ENCODE results near the gene GPD1.
A peak's percentile ranks its signal among the peaks of the same experiment; 100 is the strongest.
"Not testable (repeated sequence)": the region's sequence is repeated elsewhere in the genome, so short reads cannot be mapped to it uniquely, and the experiment has no call there.

The GPD1 gene

DNA sequence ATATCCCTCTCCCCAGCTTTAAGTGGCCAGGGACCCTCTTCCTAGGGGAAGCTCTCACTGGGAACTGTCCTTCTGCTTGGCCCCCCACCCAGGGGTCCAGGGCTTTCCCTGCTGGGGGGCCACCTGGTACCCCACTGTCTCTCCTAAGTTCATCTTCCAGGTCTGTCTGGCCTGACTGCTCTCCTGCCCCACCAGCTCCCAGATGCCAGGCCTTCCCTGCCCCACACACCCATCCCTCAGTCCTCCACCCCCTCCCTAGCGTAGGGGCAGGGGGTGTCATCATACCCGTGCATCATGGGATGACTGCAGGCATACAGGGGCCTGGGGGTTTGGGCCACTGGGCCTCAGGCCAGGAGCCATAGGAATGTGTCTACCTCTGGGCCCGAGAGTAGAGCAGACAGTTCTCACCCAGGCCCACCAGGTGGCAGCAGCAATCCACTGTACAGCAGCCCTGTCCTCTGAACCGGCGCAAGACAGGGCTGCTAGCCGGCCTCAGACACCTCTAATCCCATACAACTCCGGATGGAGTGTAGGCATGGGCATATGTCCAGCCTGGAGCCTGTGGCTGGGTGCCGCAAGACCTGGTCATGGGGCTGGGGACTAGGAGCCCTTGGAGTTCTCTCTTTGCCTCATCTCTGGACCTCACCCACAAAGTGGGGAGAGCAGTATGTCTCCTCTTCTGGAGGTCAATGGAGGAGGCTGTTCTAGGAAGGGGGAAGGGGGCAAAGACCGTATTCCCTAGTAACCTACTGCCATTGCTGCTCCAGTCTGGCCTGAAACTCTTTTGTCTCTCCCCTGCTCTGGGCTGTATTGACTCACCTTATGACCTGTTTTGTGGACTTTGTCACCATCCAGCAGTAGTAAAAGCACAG lies 28.6 kb upstream of the GPD1 start:
- DNase-seq, result peak; percentile 74

GRCh38 chr12:50075808-50076170 lies 28.0 kb upstream of the GPD1 start:
- no peak for DNase-seq

DNA sequence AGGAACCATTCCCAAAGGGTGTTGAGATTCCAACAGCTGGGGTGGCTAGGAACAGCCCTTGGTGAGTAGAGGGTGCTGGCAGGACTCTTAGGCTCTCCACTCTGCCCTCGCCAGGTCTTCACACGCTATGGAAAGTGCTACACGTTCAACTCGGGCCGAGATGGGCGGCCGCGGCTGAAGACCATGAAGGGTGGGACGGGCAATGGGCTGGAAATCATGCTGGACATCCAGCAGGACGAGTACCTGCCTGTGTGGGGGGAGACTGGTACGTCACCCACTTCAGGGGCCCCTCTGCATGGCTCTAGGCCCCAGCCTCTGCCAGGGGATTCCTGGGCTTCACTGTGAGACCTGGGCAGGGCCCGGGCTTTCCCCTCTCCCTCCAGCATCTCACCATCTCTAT lies 26.7 kb upstream of the GPD1 start:
- DNase-seq, result no peak

GRCh38 chr12:50078281-50078680 lies 25.5 kb upstream of the GPD1 start:
- no peak for DNase-seq

- no peak for DNase-seq
Measured at GRCh38 chr12:50079771-50080170, 24.0 kb upstream of the GPD1 start.

GRCh38 chr12:50081096-50081808 lies 22.6 kb upstream of the GPD1 start:
- no peak for DNase-seq

DNA sequence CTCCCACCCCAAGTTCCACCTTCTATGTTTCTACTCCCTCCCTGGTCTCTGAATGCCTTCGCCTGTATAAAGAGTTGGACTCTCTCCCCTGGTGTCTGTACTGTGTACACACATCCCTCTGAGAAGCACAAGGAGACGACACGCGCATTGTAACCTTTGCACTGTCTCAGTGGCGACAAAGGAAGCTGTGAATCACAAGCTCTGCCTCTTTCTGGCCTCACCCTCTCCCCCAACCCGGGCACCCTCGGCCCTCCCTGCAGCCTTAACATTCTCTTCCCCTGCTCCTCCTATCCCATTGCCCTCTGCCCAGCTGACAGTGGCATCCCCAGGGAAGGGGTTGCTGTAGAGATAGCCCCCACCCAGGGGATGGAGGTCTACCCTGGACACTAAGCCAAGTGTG lies 21.2 kb upstream of the GPD1 start:
- no peak for DNase-seq

DNA sequence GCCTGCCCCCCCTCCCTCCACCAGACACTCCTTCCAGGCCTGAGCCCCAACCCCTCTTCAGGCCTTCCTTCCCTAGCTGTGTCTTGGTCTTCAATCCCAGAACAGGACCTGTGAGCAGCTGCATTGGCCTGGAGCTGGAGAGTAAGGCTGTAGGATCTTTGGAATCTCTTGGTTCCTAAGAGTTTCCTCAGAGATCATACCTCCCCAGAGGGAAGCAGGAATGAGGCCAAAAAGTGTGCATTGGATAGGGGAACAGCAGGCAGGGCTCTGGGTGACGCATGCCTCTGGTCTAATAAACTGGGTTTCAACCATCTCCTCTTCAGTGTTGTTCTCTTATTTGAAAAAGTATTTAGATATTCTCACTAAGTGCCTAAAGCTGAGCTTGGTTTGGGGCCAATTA lies 20.5 kb upstream of the GPD1 start:
- no peak for DNase-seq

GRCh38 chr12:50084409-50084774 lies 19.4 kb upstream of the GPD1 start:
- not testable (repeated sequence) for DNase-seq

GRCh38 chr12:50084775-50085614 lies 18.8 kb upstream of the GPD1 start, which contains the start of gene SMARCD1:
TSS of gene SMARCD1 (plus strand) at chr12:50085342. CDS start at chr12:50085370, 28 bp downstream.
- peak; percentile 89 for DNase-seq

- no peak for DNase-seq
Measured at GRCh38 chr12:50085615-50086072, 18.2 kb upstream of the GPD1 start.

DNA sequence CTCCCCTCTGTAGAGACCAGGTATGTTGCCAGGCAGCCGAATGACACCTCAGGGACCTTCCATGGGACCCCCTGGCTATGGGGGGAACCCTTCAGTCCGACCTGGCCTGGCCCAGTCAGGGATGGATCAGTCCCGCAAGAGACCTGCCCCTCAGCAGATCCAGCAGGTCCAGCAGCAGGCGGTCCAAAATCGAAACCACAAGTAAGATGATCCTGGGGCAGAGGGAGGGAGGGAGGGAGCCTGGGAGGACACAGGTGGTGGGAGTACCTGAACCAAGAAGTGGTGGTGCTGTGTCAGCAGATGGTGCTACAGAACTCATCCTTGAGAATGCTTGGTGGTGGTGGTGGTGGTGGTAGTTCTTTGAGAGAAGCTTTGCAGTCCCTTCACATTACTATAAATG lies 17.7 kb upstream of the GPD1 start:
- no peak for DNase-seq

DNA sequence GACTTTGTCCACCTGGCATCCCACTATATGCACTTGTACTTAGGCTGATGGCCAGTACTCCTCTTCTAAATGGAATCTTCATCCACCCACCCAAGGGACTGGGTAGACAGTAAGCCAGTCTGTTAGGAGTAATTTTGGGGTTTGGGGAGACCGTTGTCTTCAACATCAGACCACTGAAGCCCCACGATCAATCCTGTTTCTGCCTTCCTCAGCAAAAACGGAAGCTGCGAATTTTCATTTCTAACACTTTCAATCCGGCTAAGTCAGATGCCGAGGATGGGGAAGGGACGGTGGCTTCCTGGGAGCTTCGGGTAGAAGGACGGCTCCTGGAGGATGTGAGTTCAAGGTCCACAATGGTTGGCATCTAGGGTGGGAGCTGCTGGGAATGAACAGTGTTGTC lies 16.7 kb upstream of the GPD1 start:
- no peak for DNase-seq

DNA sequence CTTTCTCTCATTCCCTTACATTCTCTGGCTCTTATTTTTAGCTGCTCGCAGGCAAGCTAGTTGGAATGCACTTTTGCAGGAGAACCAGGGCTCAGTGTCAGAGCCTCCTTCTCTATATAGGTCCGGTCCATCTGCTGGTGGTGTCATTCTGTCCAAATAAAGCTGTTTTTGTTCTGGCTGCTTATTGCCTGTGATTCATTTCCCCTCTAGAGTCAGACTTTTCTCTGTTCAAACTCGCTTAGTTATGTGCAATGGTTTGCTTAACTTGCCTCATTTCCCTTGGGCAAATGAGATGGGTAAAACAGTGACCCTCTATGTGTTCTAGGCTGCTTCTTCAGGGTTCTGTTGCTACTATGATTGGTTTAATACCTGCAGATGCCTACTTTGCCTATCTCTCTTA lies 15.8 kb upstream of the GPD1 start:
- no peak for DNase-seq

DNA sequence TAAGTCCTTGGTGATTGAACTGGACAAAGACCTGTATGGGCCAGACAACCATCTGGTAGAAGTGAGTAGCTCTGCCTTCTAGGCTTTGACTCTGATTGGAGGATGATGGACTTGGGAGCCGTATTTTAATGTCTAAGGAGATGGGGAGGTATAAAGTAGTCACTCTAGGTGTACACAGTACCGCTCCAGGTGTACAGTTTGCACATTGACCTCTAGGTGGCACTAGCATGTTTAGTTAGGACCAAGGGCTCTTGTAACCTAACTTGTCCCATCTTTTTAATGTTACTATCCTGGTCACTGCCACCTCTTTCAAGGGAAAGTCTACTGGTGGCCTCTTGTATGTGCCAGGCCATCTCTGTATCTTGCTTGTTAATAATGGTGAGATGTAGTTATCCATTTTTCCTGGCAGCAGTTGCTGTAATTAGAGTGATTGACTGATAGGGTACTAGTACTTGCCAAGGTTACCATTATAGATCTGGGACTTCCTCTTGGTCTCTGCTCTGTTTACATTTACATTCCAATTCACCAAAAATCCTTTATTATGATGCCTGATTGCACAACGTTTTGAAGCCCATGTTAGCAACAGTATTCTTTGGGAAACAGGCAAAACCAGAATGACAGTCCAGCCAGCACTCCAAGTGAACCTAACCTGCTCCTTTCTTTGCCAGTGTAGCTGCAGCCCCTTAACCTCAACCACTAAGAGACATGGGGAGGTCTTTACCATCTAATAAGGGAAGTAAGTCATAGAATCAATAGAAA lies 15.1 kb upstream of the GPD1 start:
- DNase-seq, result peak; percentile 40

DNA sequence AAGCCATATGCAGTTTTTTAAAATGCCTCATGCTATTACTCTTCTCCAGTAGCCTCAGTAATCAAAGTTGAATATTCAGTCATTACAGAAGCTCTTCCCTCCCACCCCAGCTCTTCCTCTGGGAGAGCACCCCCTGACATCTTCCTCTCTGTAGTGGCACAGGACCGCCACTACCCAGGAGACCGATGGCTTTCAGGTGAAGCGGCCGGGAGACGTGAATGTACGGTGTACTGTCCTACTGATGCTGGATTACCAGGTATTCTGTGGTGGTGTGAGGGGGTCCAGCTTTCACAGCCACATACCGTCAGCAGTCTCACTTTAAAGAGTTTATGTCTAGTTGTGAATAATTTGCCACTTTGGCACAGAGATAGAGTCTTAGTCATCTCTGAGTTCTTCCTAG lies 14.1 kb upstream of the GPD1 start:
- DNase-seq, result no peak

DNA sequence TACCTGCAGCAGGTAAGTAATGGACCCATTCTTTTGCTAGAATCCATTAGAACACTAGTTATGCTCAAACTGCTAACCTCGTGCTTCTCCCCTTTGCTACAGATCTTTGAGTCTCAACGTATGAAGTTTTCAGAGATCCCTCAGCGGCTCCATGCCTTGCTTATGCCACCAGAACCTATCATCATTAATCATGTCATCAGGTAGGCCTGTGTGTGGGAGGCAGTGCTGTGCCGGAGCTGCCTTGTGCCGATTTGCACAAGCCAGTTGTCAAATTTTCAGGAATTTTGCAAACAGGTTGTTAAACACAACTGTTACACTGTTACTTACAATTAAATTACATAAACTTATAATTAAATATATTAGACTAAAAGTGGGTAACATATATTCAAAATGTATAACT lies 13.4 kb upstream of the GPD1 start:
- DNase-seq, result no peak

DNA sequence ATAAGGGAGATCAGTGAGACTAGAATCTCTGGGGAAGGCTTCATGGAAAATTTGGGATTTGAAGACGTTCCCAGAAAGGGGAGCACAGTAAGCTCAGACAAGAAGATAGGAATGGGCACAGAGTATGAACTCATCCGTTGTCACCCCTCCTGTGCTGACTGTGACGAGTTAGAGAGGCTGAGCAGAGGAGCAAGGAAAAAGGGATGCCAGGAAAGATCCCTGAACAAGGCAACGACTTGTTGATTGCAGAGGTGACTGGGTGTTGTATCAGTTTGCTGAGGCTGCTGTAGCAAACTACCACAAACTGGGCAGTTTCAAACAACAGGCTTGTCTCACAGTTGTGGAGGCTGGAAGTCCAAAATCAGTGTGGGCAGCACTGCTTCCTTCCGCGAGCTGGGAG lies 5.9 kb upstream of the GPD1 start:
- no peak for DNase-seq

GRCh38 chr12:50099302-50100008 lies 4.4 kb upstream of the GPD1 start:
- DNase-seq, result no peak

DNA sequence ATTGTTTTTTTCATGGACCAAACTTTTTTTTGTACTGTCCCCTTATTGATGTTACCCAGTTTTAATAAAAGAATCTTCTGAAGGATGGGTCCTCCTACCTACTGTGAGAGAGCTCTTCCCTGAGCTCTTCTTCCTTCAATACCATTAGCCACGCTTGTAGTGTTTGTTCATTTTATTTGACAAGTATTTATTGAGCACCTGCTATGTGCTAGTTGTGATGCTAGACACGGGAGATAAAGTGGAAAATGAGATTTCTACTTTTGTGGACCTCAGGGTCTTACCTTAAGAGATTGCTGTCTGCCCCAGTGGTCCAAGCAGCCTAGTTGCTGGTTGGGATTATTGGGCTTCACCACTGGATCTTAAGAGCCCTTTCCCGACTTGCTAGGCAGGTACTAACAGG lies 3.2 kb upstream of the GPD1 start:
- no peak for DNase-seq

GRCh38 chr12:50101663-50102062 lies 2.1 kb upstream of the GPD1 start:
- no peak for DNase-seq

DNA sequence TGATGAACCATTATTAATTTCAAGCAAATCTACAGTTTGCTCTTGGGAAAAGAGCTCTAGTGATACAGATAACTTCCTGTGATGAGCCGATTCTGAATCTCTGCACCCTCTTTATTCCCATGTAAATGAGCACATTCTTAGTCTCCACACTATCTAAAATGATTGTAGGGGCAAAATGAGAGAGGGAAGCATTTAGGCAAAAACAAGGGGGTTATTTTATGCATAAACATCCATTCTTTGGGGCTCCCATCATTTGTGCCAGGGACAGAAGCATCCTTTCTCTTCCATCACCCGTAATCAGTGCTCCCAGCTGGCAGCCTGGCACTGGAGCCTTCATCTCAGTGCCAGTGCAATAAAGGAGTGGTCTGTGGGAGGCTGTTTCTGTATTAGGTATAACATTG lies 1.7 kb upstream of the GPD1 start:
- DNase-seq, result no peak

Measured in CD4-positive, alpha-beta T cell treated with Interferon gamma for 1 hour (primary cell).